Liver (tissue), 9 donors: Measurements from ENCODE around the gene GSC. TPM values are rescaled to one million over a fixed set of nuclear protein-coding genes. Genes with fewer than 3 reads are reported as not detected.

Source experiments
- DNase-seq: peaks from one replicate; pipeline ENCODE4 v3.0.0-alpha.2; 2017; ENCODE audit warnings: low spot score
- H3K27ac ChIP-seq, 2 donors: one replicate each; pipeline ENCODE4 v1.7.0; 2013; ENCODE audit warnings: inconsistent platforms in 2 of 2, low read length in 2 of 2, control low read depth in 1 of 2, low read depth in 1 of 2, mild to moderate bottlenecking in 1 of 2
- H3K27me3 ChIP-seq, 4 donors: one replicate each; pipeline versions ENCODE4 v1.6.1 to v1.7.0; 2013; ENCODE audit warnings: low read length in 3 of 4, inconsistent platforms in 1 of 4, mild to moderate bottlenecking in 1 of 4, moderate library complexity in 1 of 4; ENCODE audit not compliant: control insufficient read depth in 4 of 4, insufficient read depth in 4 of 4
- H3K36me3 ChIP-seq, 4 donors: one replicate each; pipeline versions ENCODE4 v1.6.1 to v1.7.0; 2013; ENCODE audit warnings: low read length in 3 of 4, mild to moderate bottlenecking in 3 of 4, low read depth in 1 of 4, moderate library complexity in 1 of 4; ENCODE audit not compliant: control insufficient read depth in 4 of 4, insufficient read depth in 3 of 4
- H3K4me1 ChIP-seq, 4 donors: one replicate each; pipeline versions ENCODE4 v1.6.1 to v1.7.0; 2013; ENCODE audit warnings: low read length in 3 of 4, mild to moderate bottlenecking in 3 of 4, moderate library complexity in 1 of 4; ENCODE audit not compliant: control insufficient read depth in 4 of 4, insufficient read depth in 4 of 4
- H3K4me3 ChIP-seq, 3 donors: one replicate each; pipeline versions ENCODE4 v1.6.1 to v1.7.0; 2013; ENCODE audit warnings: low read length in 3 of 3, control low read depth in 1 of 3, low read depth in 1 of 3, mild to moderate bottlenecking in 1 of 3
- H3K9ac ChIP-seq, 2 donors: one replicate each; pipeline ENCODE4 v1.7.0; 2013; ENCODE audit warnings: low read length in 2 of 2, mild to moderate bottlenecking in 2 of 2, moderate library complexity in 2 of 2, control low read depth in 1 of 2, low read depth in 1 of 2
- H3K9me3 ChIP-seq, 4 donors: one replicate each; pipeline versions ENCODE4 v1.6.1 to v1.7.0; 2013; ENCODE audit warnings: low read length in 3 of 4; ENCODE audit not compliant: control insufficient read depth in 4 of 4
- EGR1 ChIP-seq, 2 donors: IDR thresholded peaks; 2 replicates each; pipeline ENCODE4 v1.6.1; 2016 to 2018; ENCODE audit warnings: antibody characterized with exemption in 2 of 2, low read depth in 2 of 2
- FOXA1 ChIP-seq: IDR thresholded peaks from 2 replicates; pipeline ENCODE4 v1.6.1; 2016; ENCODE audit warnings: antibody characterized with exemption
- FOXA2 ChIP-seq: IDR thresholded peaks from 2 replicates; pipeline ENCODE4 v1.6.1; 2016; ENCODE audit warnings: antibody characterized with exemption
- GABPA ChIP-seq, 2 donors: IDR thresholded peaks in 1 of 2; conservative IDR thresholded peaks in 1 of 2; 2 replicates each; pipeline ENCODE4 v1.6.1; 2016; ENCODE audit warnings: antibody characterized with exemption in 2 of 2, mild to moderate bottlenecking in 1 of 2, moderate library complexity in 1 of 2
- HNF4A ChIP-seq, 2 donors: conservative IDR thresholded peaks; 2 replicates each; pipeline ENCODE4 v1.6.1; 2016; ENCODE audit warnings: antibody characterized with exemption in 2 of 2, mild to moderate bottlenecking in 2 of 2
- HNF4G ChIP-seq: IDR thresholded peaks from 2 replicates; pipeline ENCODE4 v1.6.1; 2016; ENCODE audit warnings: antibody characterized with exemption
- JUND ChIP-seq, 2 donors: IDR thresholded peaks; 2 replicates each; pipeline ENCODE4 v1.6.1; 2016; ENCODE audit warnings: antibody characterized with exemption in 2 of 2
- NR2F2 ChIP-seq: IDR thresholded peaks from 2 replicates; pipeline ENCODE4 v1.6.1; 2016; ENCODE audit warnings: antibody characterized with exemption
- RAD21 ChIP-seq, 2 donors: IDR thresholded peaks; 2 replicates each; pipeline ENCODE4 v1.6.1; 2016; ENCODE audit warnings: antibody characterized with exemption in 2 of 2, mild to moderate bottlenecking in 2 of 2
- RXRA ChIP-seq, 2 donors: IDR thresholded peaks; 2 replicates each; pipeline ENCODE4 v1.6.1; 2017 to 2018; ENCODE audit warnings: antibody characterized with exemption in 2 of 2, mild to moderate bottlenecking in 1 of 2
- SP1 ChIP-seq: IDR thresholded peaks from 2 replicates; pipeline ENCODE4 v1.6.1; 2018; ENCODE audit warnings: antibody characterized with exemption, mild to moderate bottlenecking
- TAF1 ChIP-seq: conservative IDR thresholded peaks from 2 replicates; pipeline ENCODE4 v1.6.1; 2016; ENCODE audit warnings: antibody characterized with exemption, mild to moderate bottlenecking
- YY1 ChIP-seq: IDR thresholded peaks from 2 replicates; pipeline ENCODE4 v1.6.1; 2016; ENCODE audit warnings: antibody characterized with exemption, mild to moderate bottlenecking
- WGBS: extraction: QIAGEN DNeasy Blood & Tissue Kit; methylation state at CpG from one replicate; pipeline ENCODE4 v1.1.7; 2013; 5-methylcytosine and 5-hydroxymethylcytosine counted together
- polyA plus RNA-seq, 2 donors: library from polyadenylated mRNA; stranded (reverse) in 1 of 2; unstranded in 1 of 2; fragments of 200-250 nt in 1 of 2; fragments of >200 nt in 1 of 2; fragmentation: Nextera tagmentation in 1 of 2; extraction: Ambion mirVana in 1 of 2; gene quantifications; one replicate each; pipeline versions ENCODE4 v1.2.1 to v1.2.3, GENCODE V29; 2013 to 2015
- total RNA-seq, 2 donors: library from RNA; depleted of rRNA; stranded (reverse); fragments of >200 nt; gene quantifications; one replicate each; pipeline ENCODE4 v1.2.3, GENCODE V29; 2014
- TF ChIP-seq, protein P1 (sequence below): IDR thresholded peaks from 2 replicates; pipeline ENCODE4 v1.6.1; 2016; ENCODE audit warnings: antibody characterized with exemption
- TF ChIP-seq, protein P2 (sequence below): IDR thresholded peaks from 2 replicates; pipeline ENCODE4 v1.6.1; 2016; ENCODE audit warnings: antibody characterized with exemption, mild to moderate bottlenecking
- TF ChIP-seq, protein P3 (sequence below): fragments of 150-350 bp; IDR thresholded peaks from 2 replicates; pipeline ENCODE4 v1.5.1; 2017; ENCODE audit warnings: improper control_type of control experiment, low read depth, low read length; ENCODE audit not compliant: missing input control
- TF ChIP-seq, protein P4 (sequence below): IDR thresholded peaks from 2 replicates; pipeline ENCODE4 v1.6.1; 2016; ENCODE audit warnings: antibody characterized with exemption
- TF ChIP-seq, protein P5 (sequence below): IDR thresholded peaks from 2 replicates; pipeline ENCODE4 v1.6.1; 2016; ENCODE audit warnings: antibody characterized with exemption
- donor health status: healthy.
- donor health status: healthy.
- donor health status: healthy.
- donor health status: healthy.
- donor health status: healthy.

Gene GSC
- total and polyA plus RNA-seq, 4 donors, result not detected

DNA sequence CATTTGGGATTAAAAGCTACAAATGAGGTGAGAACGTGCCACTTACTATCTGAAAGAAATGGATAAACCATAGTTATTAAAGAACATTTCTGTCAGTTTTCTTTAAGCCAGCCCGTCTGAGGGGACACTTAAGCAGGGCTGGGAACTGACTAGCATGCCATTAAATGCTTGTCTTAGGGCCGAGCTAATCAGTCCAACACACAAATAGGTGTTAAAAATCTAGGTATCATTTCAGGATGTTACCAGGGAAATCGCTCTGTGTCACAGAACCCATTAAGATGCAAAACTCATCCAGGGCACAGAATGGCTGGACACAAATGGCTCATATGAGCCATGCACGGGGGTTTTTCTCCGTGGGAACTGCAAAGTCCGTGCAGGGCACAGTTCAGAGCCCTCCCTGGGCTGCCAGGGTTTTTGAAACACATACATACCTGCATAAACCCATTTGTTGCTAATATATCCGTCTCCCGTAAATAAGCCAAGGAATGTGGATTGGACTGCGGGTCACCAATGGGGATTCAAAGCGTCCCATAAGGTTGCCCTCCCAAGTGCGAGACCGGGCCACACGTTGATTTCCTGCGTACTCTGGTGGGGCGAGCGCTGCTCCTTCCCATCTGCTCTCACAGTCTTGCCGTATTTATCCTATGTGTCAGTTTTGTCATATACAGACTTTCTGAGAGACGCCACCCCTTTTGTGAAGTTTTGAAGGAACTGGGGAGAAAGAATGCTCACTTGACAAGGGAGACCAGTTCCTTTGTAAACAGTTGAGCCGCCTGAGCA is 5.4 kb upstream of the GSC start:
- Histone ChIP-seq H3K36me3 (no peaks in the 10 kb centered on the region), H3K27me3 (peaks cover 3 to 38% (median 15%) of the 10 kb centered on the region in 4 donors), H3K4me3 (no peak overlapping the region), H3K4me1 (peaks cover 0 to 3% (median 1%) of the 10 kb centered on the region in 4 donors), H3K27ac (no peak overlapping the region), H3K9me3 (peaks cover 0 to 9% (median 0%) of the 10 kb centered on the region in 4 donors), H3K9ac (no peak overlapping the region)
- whole genome bisulfite sequencing, result 7% methylated on average over 20 of the region's 20 CpGs
- TF ChIP-seq NR2F2 (no peak), FOXA2 (no peak), JUND (IDR thresholded peaks at IDR 0.05) (no peak), HNF4A (conservative IDR thresholded peaks at IDR 0.05) (no peak), FOXA1 (no peak), GABPA (IDR thresholded peaks at IDR 0.05 in 1 of 2, conservative IDR thresholded peaks at IDR 0.05 in 1 of 2) (no peak), SP1 (no peak), HNF4G (no peak), RXRA (IDR thresholded peaks at IDR 0.05) (no peak), TAF1 (no peak), EGR1 (IDR thresholded peaks at IDR 0.05; ENCODE audit: low read depth in 2 of 2) (no peak), YY1 (no peak), RAD21 (IDR thresholded peaks at IDR 0.05) (no peak)
- TF ChIP-seq, protein P1, sequence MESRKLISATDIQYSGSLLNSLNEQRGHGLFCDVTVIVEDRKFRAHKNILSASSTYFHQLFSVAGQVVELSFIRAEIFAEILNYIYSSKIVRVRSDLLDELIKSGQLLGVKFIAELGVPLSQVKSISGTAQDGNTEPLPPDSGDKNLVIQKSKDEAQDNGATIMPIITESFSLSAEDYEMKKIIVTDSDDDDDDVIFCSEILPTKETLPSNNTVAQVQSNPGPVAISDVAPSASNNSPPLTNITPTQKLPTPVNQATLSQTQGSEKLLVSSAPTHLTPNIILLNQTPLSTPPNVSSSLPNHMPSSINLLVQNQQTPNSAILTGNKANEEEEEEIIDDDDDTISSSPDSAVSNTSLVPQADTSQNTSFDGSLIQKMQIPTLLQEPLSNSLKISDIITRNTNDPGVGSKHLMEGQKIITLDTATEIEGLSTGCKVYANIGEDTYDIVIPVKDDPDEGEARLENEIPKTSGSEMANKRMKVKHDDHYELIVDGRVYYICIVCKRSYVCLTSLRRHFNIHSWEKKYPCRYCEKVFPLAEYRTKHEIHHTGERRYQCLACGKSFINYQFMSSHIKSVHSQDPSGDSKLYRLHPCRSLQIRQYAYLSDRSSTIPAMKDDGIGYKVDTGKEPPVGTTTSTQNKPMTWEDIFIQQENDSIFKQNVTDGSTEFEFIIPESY, result no peak
- TF ChIP-seq, protein P2, sequence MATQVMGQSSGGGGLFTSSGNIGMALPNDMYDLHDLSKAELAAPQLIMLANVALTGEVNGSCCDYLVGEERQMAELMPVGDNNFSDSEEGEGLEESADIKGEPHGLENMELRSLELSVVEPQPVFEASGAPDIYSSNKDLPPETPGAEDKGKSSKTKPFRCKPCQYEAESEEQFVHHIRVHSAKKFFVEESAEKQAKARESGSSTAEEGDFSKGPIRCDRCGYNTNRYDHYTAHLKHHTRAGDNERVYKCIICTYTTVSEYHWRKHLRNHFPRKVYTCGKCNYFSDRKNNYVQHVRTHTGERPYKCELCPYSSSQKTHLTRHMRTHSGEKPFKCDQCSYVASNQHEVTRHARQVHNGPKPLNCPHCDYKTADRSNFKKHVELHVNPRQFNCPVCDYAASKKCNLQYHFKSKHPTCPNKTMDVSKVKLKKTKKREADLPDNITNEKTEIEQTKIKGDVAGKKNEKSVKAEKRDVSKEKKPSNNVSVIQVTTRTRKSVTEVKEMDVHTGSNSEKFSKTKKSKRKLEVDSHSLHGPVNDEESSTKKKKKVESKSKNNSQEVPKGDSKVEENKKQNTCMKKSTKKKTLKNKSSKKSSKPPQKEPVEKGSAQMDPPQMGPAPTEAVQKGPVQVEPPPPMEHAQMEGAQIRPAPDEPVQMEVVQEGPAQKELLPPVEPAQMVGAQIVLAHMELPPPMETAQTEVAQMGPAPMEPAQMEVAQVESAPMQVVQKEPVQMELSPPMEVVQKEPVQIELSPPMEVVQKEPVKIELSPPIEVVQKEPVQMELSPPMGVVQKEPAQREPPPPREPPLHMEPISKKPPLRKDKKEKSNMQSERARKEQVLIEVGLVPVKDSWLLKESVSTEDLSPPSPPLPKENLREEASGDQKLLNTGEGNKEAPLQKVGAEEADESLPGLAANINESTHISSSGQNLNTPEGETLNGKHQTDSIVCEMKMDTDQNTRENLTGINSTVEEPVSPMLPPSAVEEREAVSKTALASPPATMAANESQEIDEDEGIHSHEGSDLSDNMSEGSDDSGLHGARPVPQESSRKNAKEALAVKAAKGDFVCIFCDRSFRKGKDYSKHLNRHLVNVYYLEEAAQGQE, result no peak
- TF ChIP-seq, protein P3, sequence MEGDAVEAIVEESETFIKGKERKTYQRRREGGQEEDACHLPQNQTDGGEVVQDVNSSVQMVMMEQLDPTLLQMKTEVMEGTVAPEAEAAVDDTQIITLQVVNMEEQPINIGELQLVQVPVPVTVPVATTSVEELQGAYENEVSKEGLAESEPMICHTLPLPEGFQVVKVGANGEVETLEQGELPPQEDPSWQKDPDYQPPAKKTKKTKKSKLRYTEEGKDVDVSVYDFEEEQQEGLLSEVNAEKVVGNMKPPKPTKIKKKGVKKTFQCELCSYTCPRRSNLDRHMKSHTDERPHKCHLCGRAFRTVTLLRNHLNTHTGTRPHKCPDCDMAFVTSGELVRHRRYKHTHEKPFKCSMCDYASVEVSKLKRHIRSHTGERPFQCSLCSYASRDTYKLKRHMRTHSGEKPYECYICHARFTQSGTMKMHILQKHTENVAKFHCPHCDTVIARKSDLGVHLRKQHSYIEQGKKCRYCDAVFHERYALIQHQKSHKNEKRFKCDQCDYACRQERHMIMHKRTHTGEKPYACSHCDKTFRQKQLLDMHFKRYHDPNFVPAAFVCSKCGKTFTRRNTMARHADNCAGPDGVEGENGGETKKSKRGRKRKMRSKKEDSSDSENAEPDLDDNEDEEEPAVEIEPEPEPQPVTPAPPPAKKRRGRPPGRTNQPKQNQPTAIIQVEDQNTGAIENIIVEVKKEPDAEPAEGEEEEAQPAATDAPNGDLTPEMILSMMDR, result no peak
- TF ChIP-seq, protein P4, sequence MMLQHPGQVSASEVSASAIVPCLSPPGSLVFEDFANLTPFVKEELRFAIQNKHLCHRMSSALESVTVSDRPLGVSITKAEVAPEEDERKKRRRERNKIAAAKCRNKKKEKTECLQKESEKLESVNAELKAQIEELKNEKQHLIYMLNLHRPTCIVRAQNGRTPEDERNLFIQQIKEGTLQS, result no peak
- TF ChIP-seq, protein P5, sequence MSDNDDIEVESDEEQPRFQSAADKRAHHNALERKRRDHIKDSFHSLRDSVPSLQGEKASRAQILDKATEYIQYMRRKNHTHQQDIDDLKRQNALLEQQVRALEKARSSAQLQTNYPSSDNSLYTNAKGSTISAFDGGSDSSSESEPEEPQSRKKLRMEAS, result no peak
- no peak for DNase-seq
